ENCODE data around the gene RDH5.

Gene RDH5

DNA sequence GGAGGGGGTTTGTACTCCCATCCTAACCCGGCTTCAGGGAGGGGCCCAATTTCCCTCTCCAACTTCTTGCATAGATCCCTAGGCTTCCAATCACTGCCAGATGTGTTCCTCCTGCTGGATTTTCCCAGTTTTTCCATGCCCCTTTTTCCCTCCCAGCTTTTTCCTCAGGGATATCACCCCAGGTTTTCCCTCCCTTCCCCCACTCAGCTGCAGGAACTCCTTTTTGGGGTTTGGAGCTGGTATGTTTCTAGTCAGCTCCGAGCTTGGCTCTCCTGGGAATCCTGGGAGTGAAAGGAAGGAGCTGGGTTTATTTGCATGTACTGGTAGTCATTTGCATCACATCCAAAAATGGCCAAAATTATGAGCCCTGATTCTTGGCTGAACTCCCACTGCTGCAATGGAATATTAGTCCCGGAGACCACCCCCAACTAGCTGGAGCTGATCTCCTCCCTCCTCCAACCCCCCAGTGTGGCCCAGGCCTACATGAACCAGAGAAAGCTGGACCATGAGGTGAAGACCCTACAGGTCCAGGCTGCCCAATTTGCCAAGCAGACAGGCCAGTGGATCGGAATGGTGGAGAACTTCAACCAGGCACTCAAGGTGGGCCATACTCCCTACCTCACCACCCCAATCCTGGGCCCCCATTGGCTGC, 1.4 kb upstream of the RDH5 start:
- no peak for DNase-seq (ENCODE audit: insufficient read length, low spot score)
- FAIRE-seq: no peak
- no peak for TF ChIP-seq CTCF (IDR thresholded peaks at IDR 0.05; ENCODE audit: insufficient read depth, missing control alignments)

GRCh38 chr12:55719371-55719770, 822 bp upstream of the RDH5 start:
- no peak for TF ChIP-seq CTCF (IDR thresholded peaks at IDR 0.05; ENCODE audit: insufficient read depth, missing control alignments)
- FAIRE-seq: no peak
- DNase-seq (ENCODE audit: insufficient read length, low spot score): no peak

DNA sequence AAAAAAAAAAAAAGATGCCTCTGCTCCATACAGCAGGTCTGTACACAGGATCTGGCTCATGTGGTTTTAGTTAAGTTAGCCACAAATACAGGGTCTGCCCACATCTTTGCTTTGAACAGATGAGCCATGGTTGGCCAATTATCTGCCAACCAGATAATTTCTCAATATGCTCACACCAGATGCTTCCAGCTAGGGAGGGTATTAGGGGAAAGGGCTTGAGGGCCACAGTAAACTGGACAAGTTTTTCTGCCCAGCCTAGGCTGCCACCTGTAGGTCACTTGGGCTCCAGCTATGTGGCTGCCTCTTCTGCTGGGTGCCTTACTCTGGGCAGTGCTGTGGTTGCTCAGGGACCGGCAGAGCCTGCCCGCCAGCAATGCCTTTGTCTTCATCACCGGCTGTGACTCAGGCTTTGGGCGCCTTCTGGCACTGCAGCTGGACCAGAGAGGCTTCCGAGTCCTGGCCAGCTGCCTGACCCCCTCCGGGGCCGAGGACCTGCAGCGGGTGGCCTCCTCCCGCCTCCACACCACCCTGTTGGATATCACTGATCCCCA, 776 bp downstream of the RDH5 start:
- no peak for DNase-seq (ENCODE audit: insufficient read length, low spot score)
- FAIRE-seq: no peak
- TF ChIP-seq CTCF (IDR thresholded peaks at IDR 0.05; ENCODE audit: insufficient read depth, missing control alignments): peak; percentile 21

- FAIRE-seq (no peak), DNase-seq (ENCODE audit: insufficient read length, low spot score) (no peak)
- no peak for TF ChIP-seq CTCF (IDR thresholded peaks at IDR 0.05; ENCODE audit: insufficient read depth, missing control alignments)
These were observed 1.5 kb downstream of the RDH5 start for GRCh38 chr12:55721601-55722213.

- FAIRE-seq (no peak), DNase-seq (ENCODE audit: insufficient read length, low spot score) (no peak)
- no peak for TF ChIP-seq CTCF (IDR thresholded peaks at IDR 0.05; ENCODE audit: insufficient read depth, missing control alignments)
These were observed 2.8 kb downstream of the RDH5 start for GRCh38 chr12:55722948-55723347.

- FAIRE-seq (no peak), DNase-seq (ENCODE audit: insufficient read length, low spot score) (no peak)
- no peak for TF ChIP-seq CTCF (IDR thresholded peaks at IDR 0.05; ENCODE audit: insufficient read depth, missing control alignments)
These were observed 3.5 kb downstream of the RDH5 start for GRCh38 chr12:55723516-55724225.

All from D721Med (cell line).